ENCODE data around the gene ANO6.
"Not testable (repeated sequence)": the region's sequence is repeated elsewhere in the genome, so short reads cannot be mapped to it uniquely, and the experiment has no call there.

The ANO6 gene

DNA sequence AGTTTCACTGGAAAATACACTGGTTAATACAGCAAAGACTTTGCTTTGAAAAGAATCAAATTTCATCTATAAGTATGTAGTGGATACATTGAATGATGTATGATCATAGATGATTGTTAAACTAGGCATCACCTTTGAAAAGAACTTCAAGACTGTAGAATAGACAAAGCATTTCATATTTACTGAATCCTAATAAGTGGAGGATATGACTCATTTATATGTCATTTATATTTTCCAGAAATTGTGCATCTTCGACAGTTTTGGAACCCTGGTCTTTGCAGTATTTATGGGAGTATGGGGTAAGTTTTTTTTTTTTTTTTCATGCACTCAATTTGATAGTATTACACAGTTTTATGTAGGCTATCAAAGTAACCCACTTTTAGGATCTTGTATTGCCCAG, 161.9 kb downstream of the ANO6 start:
- H3K4me3 ChIP-seq (ENCODE audit: low read depth, low read length): no peak overlapping the region
- TF ChIP-seq MYC (IDR thresholded peaks at IDR 0.05; ENCODE audit: low read depth, low read length) (no peak), POLR2A (IDR thresholded peaks at IDR 0.05; ENCODE audit: extremely low read depth, insufficient read length) (no peak)
- TF ChIP-seq, protein P1, sequence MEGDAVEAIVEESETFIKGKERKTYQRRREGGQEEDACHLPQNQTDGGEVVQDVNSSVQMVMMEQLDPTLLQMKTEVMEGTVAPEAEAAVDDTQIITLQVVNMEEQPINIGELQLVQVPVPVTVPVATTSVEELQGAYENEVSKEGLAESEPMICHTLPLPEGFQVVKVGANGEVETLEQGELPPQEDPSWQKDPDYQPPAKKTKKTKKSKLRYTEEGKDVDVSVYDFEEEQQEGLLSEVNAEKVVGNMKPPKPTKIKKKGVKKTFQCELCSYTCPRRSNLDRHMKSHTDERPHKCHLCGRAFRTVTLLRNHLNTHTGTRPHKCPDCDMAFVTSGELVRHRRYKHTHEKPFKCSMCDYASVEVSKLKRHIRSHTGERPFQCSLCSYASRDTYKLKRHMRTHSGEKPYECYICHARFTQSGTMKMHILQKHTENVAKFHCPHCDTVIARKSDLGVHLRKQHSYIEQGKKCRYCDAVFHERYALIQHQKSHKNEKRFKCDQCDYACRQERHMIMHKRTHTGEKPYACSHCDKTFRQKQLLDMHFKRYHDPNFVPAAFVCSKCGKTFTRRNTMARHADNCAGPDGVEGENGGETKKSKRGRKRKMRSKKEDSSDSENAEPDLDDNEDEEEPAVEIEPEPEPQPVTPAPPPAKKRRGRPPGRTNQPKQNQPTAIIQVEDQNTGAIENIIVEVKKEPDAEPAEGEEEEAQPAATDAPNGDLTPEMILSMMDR (IDR thresholded peaks at IDR 0.05; ENCODE audit: low read depth, low read length): no peak
- TF ChIP-seq, protein P2, sequence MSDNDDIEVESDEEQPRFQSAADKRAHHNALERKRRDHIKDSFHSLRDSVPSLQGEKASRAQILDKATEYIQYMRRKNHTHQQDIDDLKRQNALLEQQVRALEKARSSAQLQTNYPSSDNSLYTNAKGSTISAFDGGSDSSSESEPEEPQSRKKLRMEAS (IDR thresholded peaks at IDR 0.05; ENCODE audit: low read depth, low read length): no peak
- no peak for DNase-seq (ENCODE audit: low read depth)

DNA sequence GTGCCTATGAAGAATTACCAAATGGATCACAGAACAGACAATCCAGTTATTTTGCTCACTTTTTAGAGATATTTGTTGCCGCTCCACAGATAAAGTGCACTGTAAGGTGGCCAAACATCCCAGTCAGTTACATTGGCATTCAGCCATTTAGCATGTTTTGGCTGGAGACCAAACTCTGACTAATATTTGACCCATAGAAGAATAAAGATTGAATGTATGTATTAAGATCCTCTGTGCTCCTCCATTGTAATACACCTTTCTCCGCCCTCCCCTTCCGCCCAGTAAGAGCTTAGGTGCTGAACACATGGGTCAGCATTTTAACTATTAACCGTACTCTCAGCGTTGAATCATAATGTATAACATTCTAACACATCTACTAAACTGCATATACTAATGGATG, 163.4 kb downstream of the ANO6 start:
- TF ChIP-seq, protein P1 (IDR thresholded peaks at IDR 0.05; ENCODE audit: low read depth, low read length): no peak
- TF ChIP-seq MYC (IDR thresholded peaks at IDR 0.05; ENCODE audit: low read depth, low read length): no peak
- TF ChIP-seq, protein P2 (IDR thresholded peaks at IDR 0.05; ENCODE audit: low read depth, low read length): no peak
- TF ChIP-seq POLR2A (IDR thresholded peaks at IDR 0.05; ENCODE audit: extremely low read depth, insufficient read length): no peak
- no peak overlapping the region for H3K4me3 ChIP-seq (ENCODE audit: low read depth, low read length)
- DNase-seq (ENCODE audit: low read depth): no peak

DNA sequence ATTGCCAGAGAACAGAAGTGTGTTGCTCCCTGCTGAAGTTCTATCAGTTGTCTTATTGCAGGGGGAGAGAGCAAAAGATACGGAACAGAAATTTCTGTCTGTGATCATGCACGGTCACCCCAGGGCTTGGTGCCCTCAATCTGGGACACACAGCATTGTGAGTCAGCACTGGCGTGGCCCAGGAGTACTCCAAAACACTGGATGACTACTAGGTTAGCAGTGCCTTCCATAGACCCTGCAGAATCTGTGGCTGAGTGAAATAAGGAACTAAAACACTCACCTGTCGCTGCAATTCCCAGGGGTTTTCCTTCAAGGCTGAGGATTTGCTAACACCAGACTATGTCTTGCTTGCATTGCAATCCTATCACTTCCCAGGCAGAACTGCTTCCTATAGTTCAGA, 165.5 kb downstream of the ANO6 start:
- H3K4me3 ChIP-seq (ENCODE audit: low read depth, low read length): no peak overlapping the region
- TF ChIP-seq, protein P2 (IDR thresholded peaks at IDR 0.05; ENCODE audit: low read depth, low read length): no peak
- TF ChIP-seq, protein P1 (IDR thresholded peaks at IDR 0.05; ENCODE audit: low read depth, low read length): no peak
- no peak for TF ChIP-seq MYC (IDR thresholded peaks at IDR 0.05; ENCODE audit: low read depth, low read length)
- no peak for TF ChIP-seq POLR2A (IDR thresholded peaks at IDR 0.05; ENCODE audit: extremely low read depth, insufficient read length)
- DNase-seq (ENCODE audit: low read depth): no peak

DNA sequence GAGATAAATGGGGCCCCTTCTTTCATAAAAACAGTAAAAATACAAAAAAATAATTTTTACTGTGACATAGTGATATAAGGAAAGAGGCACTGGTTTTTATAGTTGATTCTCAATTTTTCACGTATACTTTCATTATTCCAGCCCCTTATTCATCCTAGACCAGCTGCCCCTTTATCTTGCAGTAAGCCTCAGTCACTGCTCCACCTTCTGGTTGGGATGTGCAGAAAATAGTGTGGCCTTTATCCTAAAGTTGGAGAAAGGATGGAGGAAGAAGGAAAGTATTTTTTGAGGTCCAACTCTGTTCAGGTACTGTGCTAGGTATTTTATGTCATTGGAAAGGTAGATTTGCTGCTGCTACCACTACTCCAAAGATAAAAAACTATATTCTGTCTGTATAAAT, 172.7 kb downstream of the ANO6 start:
- no peak overlapping the region for H3K4me3 ChIP-seq (ENCODE audit: low read depth, low read length)
- TF ChIP-seq, protein P1 (IDR thresholded peaks at IDR 0.05; ENCODE audit: low read depth, low read length): peak; percentile 54
- TF ChIP-seq POLR2A (IDR thresholded peaks at IDR 0.05; ENCODE audit: extremely low read depth, insufficient read length): no peak
- TF ChIP-seq MYC (IDR thresholded peaks at IDR 0.05; ENCODE audit: low read depth, low read length): peak; percentile 31; the same call in 1 of the 2 replicates
- DNase-seq (ENCODE audit: low read depth): peak; percentile 50

DNA sequence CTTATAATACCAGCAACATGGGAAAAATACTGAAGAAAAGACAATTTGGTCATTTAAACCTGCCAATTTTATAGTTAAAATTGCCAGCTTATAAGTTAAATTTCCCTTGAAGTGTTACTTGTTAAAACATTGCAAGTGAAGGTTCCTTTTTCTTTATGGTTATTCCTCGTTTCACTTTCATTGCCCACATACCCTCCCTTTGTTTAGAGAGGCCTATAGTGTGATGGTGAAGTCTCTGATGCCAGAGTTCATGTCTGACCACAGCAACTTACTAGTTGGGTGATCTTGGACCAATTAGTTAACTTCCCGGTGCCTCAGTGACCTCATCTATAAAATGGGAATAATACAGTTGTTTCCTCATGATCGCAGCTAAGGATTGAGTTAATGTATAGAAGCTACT, 173.5 kb downstream of the ANO6 start:
- DNase-seq (ENCODE audit: low read depth): no peak
- H3K4me3 ChIP-seq (ENCODE audit: low read depth, low read length): no peak overlapping the region
- TF ChIP-seq, protein P2 (IDR thresholded peaks at IDR 0.05; ENCODE audit: low read depth, low read length): no peak
- TF ChIP-seq POLR2A (IDR thresholded peaks at IDR 0.05; ENCODE audit: extremely low read depth, insufficient read length): no peak
- TF ChIP-seq MYC (IDR thresholded peaks at IDR 0.05; ENCODE audit: low read depth, low read length): no peak
- TF ChIP-seq, protein P1 (IDR thresholded peaks at IDR 0.05; ENCODE audit: low read depth, low read length): no peak

DNA sequence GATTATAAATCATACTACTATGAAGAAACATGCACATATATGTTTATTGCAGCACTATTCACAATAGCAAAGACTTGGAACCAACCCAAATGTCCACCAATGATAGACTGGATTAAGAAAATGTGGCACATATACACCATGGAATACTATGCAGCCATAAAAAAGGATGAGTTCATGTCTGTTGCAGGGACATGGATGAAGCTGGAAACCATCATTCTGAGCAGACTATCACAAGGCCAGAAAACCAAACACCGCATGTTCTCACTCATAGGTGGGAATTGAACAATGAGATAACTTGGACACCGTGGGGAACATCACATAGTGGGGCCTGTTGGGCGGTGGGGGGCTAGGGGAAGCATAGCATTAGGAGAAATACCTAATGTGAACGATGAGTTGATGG, 181.6 kb downstream of the ANO6 start:
- DNase-seq (ENCODE audit: low read depth); H3K4me3 ChIP-seq (ENCODE audit: low read depth, low read length): not testable (repeated sequence)

Data from NB4 (cell line).